HG03460 (cell line): Measurements from ENCODE around the gene CARMIL1.

ENCODE experiments used
- ATAC-seq: cut with Tn5 transposase; IDR thresholded peaks from one replicate; pipeline ENCODE4 v1.9.1; 2021; ENCODE audit not compliant: unreplicated experiment

CARMIL1 gene

DNA sequence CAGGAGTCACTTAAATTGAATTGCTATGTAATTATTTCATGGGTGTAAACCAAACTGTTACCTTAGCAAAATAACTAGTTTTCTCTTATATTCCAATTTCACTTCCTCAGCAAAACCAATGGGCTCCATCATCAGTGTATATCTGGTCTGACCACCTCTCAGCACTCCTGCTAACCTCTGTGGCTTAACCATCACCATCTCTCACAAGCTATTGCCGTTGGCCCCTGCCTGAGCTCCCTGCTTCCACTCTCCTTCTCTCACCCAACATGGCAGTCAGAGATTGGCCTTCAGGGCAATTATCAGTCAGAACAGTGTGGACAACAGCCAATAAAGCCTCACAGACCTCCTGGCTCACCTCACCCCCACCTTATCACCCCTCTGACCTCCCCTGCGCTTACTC, 124.0 kb downstream of the CARMIL1 start:
- ATAC-seq = no peak

DNA sequence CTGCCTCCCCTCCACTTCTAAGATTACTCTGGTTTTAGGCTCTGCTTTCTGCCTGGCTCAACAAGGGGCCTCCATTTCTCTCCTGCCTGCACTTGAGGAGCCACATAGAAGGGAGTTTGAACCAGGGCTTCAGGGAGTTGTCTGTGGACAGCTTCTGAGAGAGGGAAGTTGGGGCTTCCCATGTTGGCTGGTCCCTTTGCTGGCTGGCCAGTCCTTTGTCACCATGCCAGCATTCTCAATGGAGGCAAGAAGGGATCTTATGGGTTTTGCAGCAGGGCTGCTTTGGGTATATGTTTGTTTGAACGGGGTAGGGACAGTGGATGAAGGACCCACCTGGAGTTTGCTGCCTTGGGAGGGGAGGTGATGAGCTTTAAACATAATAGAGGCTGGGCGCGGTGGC, 124.9 kb downstream of the CARMIL1 start:
- ATAC-seq = no peak

DNA sequence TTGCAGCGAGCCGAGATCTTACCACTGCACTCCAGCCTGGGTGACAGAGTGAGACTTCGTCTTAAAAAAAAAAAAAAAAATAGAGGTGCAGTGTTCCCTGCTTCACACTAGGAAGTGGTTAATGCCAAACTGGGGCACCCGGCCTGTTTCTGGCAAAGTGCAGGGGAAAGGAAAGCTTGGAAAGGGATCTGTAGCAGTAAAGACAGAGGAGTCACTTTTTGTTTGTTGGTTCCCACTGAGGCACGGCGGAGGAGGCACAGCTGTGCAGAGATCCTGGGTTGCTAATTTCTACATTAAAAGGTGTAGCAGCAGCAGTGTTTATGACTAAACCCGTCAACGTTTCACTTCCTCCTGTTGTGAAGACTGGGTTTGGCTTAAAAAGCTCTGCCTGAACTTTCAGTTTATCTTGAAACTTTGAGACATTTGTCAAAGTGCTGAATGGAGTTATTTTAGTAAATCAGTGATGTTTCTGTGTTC, 125.6 kb downstream of the CARMIL1 start:
- peak; percentile 91 for ATAC-seq

DNA sequence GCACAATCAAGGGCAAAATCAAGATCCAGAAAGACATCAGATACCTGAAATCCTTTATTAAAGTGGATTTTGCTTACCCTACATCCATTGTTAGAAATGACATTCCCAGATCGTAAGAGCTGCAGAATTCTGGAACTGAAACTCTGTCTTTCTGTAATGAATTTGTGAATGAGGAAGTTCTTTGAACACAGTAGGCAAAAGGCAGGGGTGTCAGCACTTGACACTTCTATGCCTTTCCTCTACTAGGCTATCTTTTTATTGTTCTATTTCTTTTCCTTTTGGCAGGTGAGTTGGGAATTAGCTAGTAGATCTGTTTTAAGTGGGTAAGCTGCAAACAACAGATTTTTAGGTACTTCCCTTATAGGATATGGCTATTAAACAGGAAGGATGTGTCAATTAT, 126.3 kb downstream of the CARMIL1 start:
- no peak for ATAC-seq

DNA sequence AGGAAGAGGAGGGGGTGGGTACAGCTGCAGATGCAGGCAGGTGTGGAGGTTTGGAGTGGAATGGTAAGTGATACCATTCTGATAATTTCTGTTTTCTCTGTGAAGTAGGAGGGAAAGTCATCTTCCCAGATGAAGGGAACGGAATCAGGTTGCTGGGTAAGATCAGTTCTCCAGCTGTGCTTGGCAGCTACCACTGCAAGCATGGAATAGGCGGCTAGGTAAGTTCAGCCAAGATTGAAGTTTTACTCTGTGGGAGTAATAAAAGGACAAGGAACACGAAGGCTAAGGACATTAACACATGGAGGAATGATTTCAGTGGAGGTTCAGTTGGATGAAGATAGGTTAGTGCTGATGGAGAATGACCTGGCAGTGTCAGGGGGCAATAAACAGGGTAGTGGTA, 128.3 kb downstream of the CARMIL1 start:
- ATAC-seq = no peak

DNA sequence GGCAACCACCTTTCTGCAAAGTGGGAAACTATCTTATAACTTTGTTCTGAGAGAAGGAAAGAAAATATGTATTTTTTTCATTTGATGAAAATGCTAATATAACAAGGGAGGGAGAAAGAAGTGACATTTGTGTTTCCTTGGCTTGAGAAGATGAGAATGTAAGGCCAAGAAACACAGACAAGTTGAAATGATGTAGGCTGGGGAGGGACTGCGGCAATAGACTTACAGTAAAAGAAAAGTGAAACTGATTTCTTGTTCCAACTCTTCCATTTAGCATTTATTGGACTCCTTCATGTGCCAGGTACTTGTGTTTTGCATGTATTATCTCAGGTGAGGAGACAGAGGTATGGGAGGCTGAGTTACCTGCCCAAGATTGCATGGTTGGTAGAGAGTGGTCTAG, 130.9 kb downstream of the CARMIL1 start:
- ATAC-seq = no peak

DNA sequence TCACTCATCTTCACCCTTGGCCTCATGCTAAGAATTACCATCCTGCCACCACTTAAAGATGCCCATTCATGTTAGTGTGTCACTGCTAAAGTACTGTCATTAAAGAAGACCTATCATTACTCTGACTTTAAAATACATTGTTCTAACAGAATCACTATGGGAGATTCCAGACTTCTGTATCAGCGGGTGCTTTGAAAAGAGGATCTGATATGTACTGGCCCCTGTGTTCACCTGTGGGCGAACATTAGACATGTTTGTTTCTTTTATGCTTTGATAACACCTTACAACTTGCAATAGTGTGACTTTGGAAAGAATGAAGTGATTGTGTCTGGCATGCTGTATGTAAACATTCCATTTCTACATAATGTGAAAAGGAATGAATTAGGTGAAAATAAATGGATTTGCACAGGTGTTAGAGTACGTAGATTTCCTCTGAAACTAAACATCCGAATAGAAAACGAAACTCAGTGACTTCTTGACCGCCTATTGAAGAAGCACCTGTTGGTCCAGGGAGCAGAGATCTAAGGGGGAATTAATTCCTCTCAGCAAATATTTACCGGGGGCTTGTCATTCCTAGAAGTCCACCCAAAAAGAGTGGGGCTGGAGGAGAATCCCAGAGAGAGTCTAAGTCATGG, 132.3 kb downstream of the CARMIL1 start:
- no peak for ATAC-seq

DNA sequence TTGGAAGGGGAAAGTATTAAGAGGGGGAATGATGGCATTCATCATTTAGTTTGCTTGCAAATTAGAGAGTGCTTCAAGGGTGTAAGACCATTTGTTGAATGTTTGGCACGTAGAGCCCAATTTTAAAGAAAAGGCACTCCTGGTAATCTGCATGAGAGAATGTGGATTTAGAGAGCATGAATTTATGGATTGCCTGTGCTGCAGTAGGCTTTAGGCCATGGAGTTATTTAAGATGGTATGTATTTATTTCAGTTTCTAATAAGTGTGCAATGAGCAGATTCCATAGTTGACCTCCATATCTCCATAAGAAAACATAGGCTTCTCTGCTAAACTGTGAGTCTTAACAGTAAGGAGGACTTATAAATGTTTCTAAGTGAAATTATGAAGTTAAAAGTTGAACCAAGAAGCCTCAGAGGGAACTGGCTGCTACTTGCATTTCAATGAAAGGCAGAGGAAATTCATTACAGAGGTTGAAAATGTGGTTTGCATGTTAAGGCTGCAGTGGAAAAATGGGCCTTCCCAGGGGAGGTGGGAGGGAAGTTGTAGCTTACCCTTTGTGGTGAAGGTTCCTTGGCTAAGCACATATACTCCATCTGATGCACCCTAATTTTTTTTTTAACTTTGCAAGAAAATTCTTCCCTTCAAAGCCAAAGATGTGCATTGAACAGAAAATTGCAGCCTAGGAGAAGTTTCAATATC, 134.2 kb downstream of the CARMIL1 start:
- ATAC-seq = no peak

DNA sequence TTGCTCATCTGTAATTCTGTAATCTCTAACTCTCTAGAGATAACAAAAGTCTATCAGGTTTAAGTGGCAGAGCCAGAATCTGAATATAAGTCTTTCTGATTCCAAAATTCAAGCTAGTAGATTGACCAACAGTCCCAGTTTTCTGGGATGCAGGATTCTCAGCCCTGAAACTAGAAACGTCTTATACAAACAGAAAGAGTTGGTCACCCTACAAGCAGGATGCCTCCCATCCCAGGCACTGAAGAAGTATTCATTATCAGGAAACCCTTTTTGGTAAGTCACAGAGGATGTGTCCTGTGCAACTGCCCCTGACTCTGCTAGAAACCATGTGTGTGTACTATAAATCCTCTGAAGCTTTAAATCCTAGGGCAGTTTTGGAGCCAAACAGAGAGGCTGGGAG, 135.0 kb downstream of the CARMIL1 start:
- no peak for ATAC-seq

DNA sequence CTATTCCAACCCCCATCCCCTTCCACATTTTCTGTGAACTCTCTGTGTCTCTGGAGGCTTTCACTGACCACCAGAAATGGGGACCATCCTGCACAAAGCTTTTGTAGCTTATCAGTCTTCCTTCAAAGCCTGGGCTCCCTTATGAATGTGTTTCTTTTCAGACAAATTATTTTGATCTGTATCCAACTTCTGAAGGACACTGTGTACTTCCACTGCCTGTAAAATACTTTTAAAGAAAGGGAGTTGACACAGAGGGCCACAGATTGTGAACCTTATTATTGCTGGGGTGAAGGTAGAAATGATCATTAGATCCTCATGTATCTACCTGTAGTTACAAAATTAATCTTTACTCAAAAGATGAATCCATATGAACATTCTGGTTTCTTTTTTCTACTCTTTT, 135.6 kb downstream of the CARMIL1 start:
- no peak for ATAC-seq

DNA sequence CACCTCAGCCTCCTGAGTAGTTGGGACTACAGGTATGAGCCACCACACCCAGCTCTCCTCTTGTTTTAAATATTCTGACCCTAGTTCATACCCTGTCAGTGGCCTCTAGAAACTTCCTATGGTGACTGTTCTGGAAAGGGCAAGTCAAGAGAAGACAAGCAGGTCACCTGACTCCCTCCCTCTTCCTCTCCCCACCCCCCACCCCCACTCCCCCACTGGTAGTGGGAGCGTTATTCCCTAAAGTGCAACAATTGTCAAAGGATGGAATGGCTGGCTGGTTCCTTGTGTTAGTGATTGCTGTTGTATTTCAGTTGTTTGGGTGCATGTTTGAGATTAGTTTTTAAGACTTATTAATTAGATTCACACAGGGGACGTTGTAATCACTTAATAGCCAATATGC, 136.1 kb downstream of the CARMIL1 start:
- no peak for ATAC-seq

DNA sequence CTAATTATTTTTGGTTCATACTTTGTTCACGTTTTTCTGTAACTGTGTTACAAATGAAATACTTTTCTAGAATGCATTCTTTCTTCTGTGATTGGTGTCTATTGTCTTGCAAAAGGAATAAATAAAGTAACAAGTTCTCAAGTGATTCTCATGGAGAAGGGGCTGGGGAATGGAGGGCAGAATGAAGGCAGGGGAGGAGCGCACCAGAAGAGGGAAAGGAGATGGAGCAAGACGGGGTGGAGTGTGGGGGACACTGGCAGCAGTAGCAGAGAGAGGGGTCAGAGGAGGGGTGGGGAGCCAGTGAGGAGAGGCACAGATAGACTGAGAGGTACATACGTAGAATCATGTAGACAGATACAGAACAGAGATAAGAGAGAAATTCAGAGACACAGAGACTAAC, 136.5 kb downstream of the CARMIL1 start:
- ATAC-seq = no peak

DNA sequence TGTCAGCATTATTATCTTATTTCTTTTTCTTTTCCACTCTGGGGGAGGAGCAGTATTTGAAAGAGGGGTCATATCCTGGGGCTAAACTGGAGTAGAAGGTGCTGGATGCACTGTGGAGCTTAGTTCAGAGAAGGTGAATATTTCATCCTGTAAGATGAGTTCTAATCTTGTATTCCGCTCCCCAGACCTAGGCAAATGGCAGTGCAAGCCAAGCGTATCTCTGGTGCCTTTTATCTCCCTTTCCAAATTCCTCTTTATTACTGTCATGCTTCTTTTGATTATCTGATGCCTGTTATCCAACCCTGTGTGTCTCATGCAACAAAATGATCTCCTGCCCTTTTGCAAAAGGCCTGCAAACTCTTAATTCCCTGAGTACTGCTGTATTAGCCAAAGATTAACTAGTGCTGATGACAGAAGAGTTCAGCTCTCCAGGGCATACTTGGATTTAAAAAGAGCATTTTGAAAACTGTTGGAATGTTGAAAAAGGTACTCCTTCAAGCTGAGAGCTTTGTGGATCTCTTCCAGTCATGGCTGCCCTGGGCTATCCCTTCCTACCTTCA, 138.0 kb downstream of the CARMIL1 start:
- ATAC-seq = no peak

DNA sequence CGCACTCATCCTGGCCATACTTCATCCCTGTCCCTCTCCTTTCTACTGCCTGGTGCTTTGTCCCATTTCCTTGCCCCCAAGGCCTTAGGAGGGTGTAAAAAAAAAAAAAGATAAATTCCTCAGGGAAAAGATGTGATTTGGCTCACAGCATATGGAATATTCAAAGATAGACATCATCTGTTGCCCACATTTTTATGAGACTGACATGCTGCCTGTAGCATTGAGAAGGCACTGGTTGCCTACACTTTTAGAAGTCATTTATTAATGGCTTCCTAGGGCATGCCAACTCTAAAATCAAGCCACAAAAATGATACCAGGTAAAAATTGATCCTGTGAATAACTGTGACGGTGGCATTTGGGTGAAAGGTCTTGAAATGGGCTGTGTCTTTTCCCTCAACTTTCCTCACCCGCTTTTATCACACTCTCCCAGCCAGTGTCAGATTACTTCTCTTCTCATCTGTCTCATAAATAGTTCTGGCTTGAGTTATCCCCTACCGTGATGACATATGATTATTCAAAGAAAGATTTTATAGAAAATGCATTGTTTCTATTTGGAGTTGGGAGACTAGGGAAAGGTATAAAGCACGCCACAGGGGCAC, 139.4 kb downstream of the CARMIL1 start:
- no peak for ATAC-seq

DNA sequence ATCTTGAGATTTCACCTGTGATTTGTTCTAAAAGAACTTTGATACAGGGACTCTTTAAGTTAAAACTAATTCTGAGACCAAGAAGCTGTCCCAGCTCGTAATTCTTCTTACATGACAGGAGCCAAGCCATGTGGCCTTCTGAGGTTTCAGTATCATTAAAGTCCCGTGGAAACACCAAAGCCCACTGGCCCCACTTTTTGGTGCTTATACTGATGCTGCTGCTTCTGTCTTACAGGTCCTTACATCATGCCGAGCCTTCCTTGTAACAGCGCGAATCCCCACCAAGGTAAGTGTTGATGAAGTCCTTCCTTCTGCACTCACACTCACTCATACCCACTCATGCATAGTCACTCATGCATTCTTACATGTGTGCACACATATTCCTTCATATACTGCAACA, 140.7 kb downstream of the CARMIL1 start:
- ATAC-seq = no peak

DNA sequence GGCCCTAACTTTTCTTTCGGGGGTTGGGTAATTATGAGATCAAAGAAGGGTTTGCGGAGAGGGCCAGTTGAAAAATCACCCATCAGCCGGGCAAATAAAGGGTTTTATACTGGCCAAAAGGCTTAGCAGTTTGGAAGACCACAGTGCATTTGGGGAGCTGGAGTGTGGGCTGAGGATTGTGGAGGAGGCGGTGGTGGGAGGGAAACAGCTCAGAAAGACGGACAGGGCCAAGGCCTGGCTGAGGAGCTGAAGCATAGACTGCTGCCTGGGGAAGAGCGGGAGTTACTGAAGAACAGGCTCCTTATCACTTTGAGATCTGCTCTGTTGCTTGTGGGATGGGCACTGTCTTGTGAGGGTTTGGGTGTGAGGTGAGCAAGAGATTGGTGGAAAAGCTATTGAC, 144.2 kb downstream of the CARMIL1 start:
- ATAC-seq = no peak

DNA sequence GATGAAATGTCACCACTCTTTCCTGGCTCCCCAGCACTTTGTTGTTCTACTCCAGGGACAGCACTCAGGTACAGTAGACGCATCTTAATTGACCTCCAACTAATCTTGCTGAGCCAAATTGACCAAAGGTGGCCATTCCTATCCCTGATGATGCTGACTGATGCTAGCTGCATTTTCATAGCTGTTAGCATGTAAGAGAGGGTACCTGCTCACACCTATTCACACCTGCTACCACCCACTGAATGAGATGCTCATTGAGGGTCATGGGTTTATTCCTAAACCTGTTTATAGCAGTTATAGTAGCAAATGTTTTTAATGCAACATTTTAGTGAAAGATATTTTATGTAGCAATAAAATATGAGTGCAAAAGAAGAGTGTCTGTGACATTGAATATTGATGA, 145.1 kb downstream of the CARMIL1 start:
- no peak for ATAC-seq

DNA sequence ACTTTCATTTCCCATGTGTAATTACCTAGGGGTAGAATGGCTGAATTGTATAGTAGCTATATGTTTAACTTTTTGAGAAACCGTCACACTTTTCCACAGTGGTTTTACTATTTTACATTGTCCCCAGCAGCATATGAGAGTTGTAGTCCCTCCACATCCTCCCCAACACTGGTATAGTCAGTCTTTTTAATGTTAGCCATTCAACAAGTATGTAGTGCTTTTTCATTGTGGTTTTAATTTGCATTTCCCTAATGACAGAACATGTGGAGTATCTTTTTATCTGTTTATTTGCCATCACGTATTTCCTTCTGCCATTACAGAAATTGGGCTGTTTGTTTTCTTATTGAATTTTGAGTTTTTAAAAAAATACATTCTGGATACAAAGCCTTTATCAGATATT, 148.4 kb downstream of the CARMIL1 start:
- no peak for ATAC-seq

DNA sequence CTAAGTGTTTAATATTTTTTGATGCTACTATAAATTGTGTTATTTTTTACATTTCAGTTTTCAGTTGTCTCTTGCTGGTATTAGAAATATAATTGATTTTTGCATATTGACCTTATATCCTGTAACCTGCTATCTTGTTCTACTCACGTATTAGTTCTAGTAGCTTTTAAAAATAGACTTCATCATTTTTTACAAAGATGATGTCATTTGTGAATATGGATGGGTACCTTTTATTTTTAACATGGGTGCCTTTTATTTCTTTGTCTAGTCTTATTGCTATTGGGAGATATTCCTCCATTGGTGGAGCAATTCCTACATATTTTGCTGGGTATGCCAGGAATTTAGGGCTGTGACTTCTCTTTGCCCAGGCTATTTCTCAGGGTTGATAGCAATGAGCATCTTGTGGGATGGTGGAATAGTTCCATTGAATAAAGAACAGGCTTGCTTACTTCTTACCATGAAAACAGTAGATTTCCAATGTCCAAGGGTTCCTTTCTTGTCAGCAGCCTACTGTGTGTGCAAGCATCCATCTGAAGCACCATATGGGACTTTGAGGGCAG, 149.7 kb downstream of the CARMIL1 start:
- no peak for ATAC-seq

DNA sequence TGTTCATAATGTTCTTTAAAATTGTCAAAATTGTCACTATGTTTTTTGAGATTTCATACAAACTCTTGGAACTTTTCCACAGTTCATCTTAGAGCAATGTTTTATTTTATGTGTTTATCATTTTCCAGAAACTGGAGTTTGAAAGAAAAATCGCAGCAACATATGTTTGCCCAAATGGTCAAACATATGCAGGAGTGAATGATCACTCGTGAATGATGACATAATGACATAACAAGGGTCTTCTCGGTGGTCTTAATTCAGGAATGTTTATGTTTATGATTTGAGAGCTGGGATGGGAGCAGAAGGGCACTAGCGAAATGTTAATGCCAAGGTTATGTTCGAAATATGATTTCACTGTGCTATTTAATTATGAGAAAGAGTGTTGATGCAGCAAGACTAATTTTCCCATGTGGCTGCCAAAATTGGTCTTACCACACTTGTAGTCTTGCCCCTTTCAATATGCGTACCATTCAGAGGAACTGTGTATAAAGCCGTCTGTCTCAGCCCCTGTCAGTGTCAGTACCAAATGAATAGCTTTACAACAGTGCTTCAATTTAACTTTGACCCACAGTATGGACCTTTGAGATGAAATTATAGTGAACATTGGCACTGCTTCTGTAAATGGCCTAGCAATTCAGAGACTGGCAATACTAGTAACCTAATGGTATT, 152.3 kb downstream of the CARMIL1 start:
- no peak for ATAC-seq

DNA sequence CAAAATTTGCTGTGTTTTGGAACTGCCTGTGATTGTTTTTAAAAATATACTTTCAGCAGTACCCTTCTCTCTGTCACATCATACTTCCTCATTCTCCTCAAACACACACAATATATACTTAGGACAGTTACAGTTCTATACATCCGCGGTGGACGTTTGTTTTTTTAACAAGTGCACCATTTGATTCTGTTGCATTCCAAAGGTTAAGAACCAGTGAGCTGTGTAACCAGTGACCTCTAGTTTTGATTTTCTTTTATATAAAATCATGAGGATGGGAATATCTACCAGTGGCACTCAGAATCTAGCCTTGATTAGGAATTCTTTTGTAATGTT, 152.8 kb downstream of the CARMIL1 start:
- no peak for ATAC-seq
